Measurements from ENCODE around the gene EMCN. TPM values are rescaled to one million over a fixed set of nuclear protein-coding genes. Genes with fewer than 3 reads are reported as not detected.
"Not testable (repeated sequence)": the region's sequence is repeated elsewhere in the genome, so short reads cannot be mapped to it uniquely, and the experiment has no call there.

Gene EMCN
- total RNA-seq, 1 donor from 2014 or later, result 31.8 TPM

GRCh38 chr4:100420571-100420970 is 97.3 kb downstream of the EMCN start:
- DNase-seq (no peak), ATAC-seq (ENCODE audit: poor library complexity) (no peak)
- intact Hi-C loops (cut with DNase I), result loop anchor here (10.0 kb wide), 1 partner anchor 314 kb away; no protein-coding TSS in a partner anchor

DNA sequence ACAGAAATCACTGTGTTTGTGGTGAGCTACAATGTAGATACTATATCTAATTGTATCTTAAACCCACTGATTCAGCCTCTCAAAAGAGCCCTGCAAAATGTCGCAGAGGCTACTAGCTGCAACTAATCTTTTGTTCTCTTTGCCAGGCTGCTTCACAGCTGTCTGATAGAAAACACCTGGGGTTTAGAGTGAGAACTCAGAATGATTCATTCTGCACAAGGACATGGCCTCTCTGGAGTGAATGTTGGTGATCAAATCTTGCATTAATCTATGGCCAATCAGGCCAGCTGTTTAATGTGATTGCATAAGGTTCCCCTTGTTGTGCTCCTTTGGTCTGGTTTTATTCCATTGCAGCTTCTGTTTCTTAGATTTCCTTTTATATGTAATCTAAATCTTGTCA is 100.3 kb downstream of the EMCN start:
- no peak for DNase-seq
- intact Hi-C loops (cut with DNase I), result no loop called here
- ATAC-seq (ENCODE audit: poor library complexity), result no peak

- no peak for DNase-seq
- no peak for ATAC-seq (ENCODE audit: poor library complexity)
- intact Hi-C loops (cut with DNase I), result no loop called here
Measured at GRCh38 chr4:100414016-100414790, 103.6 kb downstream of the EMCN start.

DNA sequence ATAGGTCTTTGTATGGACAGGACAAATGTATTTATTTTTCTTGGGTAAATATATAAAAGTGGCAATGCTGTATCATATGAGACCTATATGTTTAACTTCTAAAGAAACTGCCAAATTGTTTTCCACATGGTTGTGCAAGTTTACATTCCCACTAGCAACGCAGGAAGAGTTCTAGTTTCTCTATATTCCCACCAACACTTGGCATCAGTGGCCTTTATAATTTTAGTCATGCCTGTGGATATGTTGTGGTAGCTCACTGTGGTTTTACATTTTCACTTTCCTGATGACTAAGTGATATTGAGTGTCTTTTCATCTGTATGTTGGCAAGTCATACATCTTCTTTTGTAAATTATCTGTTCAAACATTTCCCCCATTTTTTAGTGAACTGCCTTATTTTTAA is 126.0 kb downstream of the EMCN start:
- intact Hi-C loops (cut with DNase I), result no loop called here
- DNase-seq, result no peak
- no peak for ATAC-seq (ENCODE audit: poor library complexity)

GRCh38 chr4:100391086-100391485 is 126.7 kb downstream of the EMCN start:
- no peak for DNase-seq
- intact Hi-C loops (cut with DNase I), result no loop called here
- no peak for ATAC-seq (ENCODE audit: poor library complexity)

GRCh38 chr4:100386270-100386669 is 131.6 kb downstream of the EMCN start:
- intact Hi-C loops (cut with DNase I), result no loop called here
- no peak for DNase-seq
- ATAC-seq (ENCODE audit: poor library complexity), result no peak

- ATAC-seq (ENCODE audit: poor library complexity); intact Hi-C loops (cut with DNase I); DNase-seq: not testable (repeated sequence)
Measured at GRCh38 chr4:100380401-100380800, 137.4 kb downstream of the EMCN start.

DNA sequence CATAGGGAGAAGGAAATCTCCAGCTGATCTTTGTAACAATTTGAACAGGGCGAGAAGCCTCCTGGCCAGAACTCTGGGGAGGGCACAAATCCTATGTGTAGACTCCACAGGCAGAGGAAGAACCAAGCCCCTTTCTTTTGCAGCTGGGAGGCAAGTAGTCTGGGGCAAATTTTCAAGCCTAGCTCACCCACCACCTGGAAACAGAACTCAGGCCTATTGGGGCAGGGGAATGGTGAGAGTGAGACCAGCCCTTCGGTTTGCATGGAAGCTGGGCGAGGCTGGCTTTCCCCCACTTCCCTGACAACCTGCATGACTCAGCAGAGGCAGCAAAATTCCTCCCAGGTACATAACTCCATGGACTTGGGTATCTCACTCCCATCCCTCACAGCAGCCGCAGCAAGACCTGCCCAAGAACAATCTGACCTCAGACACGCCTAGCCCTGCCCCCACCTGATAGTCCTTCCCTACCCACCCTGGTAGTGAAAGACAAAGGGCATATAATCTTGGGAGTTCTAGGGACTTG is 138.2 kb downstream of the EMCN start:
- intact Hi-C loops (cut with DNase I), result no loop called here
- no peak for DNase-seq
- ATAC-seq (ENCODE audit: poor library complexity), result no peak

DNA sequence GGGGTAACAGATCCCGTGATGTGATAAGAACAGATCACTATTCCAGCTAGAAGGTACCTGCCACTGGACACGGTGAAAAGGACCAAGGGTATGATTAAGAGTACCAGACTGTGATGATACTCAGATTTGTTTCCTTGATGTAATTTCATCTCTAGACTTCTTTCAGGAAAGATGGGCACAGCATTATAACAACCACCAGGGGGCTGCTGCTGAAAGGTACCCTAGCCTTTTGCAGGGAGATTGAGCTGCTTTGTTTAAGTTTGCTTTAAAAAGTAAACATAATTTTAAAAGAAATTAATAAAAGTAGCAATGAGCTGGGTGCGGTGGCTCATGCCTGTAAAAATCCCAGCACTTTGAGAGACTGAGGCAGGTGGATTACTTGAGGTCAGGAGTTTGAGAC is 145.4 kb downstream of the EMCN start:
- no peak for ATAC-seq (ENCODE audit: poor library complexity)
- intact Hi-C loops (cut with DNase I), result no loop called here

GRCh38 chr4:100369871-100370270 is 148.0 kb downstream of the EMCN start:
- intact Hi-C loops (cut with DNase I), result no loop called here
- DNase-seq (no peak), ATAC-seq (ENCODE audit: poor library complexity) (no peak)

More for the DNA sequence above, 145.4 kb downstream of the EMCN start:
- no peak for DNase-seq

DNA sequence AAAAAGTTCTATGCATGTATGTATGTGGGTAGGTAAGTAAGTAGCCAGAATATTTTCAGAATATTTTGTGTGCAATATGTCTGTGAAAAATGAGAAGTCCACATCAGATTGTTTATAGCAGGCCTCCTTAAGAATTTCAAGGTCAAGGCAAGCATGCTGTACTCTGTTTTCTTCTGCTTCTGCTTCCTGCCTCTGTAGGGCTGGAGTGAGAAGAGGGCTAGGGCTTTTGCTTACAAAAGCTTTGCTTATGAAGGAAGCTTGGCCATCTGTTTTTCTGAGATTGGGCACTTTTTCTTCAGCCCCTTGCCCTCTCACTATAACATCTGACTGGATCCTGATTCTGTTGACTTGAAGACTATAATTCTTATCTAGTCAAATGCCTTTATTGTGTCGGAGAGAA is 150.4 kb downstream of the EMCN start:
- intact Hi-C loops (cut with DNase I), result no loop called here
- no peak for DNase-seq
- ATAC-seq (ENCODE audit: poor library complexity), result no peak

GRCh38 chr4:100366213-100366612 is 151.6 kb downstream of the EMCN start:
- DNase-seq (no peak), ATAC-seq (ENCODE audit: poor library complexity) (no peak)
- intact Hi-C loops (cut with DNase I), result no loop called here

DNA sequence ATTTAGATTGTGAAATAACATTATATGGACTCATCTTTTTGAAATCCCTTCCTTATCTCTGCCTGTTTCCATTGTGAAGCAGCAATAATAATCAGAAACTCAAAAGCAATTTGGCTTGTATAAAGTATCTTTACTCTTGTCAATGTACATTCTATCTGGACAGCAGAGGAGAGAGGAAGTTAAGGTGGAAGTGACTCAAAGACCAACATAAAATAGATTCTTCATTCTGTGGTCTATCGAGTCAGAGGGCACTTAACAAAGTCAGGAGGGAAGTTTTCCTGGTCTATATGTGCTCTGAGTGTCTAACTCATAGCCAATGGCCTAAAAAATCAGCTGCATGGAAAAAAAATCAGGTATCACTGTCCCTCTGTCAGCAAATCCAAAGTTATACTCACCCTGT is 155.5 kb downstream of the EMCN start:
- DNase-seq (no peak), ATAC-seq (ENCODE audit: poor library complexity) (no peak)
- intact Hi-C loops (cut with DNase I), result no loop called here

GRCh38 chr4:100361336-100361735 is 156.5 kb downstream of the EMCN start:
- DNase-seq, result no peak
- no peak for ATAC-seq (ENCODE audit: poor library complexity)
- intact Hi-C loops (cut with DNase I), result no loop called here

- intact Hi-C loops (cut with DNase I), result no loop called here
- ATAC-seq (ENCODE audit: poor library complexity) (no peak), DNase-seq (no peak)
Measured at GRCh38 chr4:100360211-100360610, 157.6 kb downstream of the EMCN start.

GRCh38 chr4:100359441-100359840 is 158.4 kb downstream of the EMCN start:
- DNase-seq (no peak), ATAC-seq (ENCODE audit: poor library complexity) (no peak)
- intact Hi-C loops (cut with DNase I), result no loop called here

- intact Hi-C loops (cut with DNase I), result no loop called here
- ATAC-seq (ENCODE audit: poor library complexity), result no peak
- no peak for DNase-seq
Measured at GRCh38 chr4:100357542-100357941, 160.3 kb downstream of the EMCN start.

DNA sequence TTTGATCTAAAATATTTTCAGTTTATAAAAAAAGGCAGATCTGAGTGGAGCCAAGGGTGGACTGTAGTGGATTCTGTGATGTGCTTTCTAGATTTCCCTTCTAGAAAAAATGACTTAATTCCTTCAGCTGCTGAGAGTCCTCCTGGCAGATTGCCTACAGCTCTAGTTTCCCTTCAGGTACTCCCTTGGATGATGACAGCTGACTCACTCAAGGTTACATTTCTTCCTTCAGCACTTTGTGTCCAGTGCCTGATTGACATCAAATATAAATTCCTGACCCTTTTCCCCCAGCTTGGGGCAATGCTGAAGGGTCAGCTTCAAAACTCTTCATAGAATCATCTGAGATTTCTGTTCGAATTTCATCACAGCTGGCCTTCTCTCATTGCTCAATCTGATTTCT is 161.7 kb downstream of the EMCN start:
- no peak for ATAC-seq (ENCODE audit: poor library complexity)

DNA sequence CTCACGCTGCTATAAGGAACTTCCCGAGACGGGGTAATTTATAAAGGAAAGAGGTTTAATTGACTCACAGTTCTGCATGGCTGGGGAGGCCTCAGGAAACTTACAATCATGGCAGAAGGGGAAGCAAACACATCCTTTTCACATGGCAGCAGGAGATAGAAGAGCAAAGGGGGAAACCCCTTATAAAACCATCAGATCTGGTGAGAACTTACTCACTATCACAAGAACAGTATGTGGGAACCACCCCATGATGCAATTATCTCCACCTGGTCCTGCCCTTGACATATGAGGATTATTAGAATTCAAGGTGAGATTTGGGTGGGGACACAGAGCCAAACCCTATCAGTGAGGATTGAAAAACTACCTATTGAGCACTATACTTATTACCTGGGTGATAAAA is 165.5 kb downstream of the EMCN start:
- ATAC-seq (ENCODE audit: poor library complexity); DNase-seq; intact Hi-C loops (cut with DNase I): not testable (repeated sequence)

More for the DNA sequence above, 161.7 kb downstream of the EMCN start:
- intact Hi-C loops (cut with DNase I), result no loop called here
- no peak for DNase-seq

DNA sequence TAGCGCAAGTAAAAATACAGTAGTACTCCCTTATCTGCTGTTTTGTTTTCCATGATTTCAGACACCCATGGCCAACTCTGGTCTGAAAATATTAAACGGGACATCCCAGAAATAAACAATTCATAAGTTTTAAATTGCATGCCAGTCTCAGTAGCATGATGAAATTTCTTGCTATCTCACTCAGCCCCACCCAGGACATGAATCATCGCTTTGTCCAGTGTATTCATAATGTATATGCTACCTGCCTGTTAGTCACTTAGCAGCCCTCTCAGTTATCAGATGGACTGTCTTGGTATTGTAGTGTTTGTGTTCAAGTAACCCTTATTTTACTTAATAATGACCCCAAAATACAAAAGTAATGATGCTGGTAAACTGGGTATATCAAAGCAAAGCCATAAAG is 169.3 kb downstream of the EMCN start:
- DNase-seq (no peak), ATAC-seq (ENCODE audit: poor library complexity) (no peak)
- intact Hi-C loops (cut with DNase I), result no loop called here

DNA sequence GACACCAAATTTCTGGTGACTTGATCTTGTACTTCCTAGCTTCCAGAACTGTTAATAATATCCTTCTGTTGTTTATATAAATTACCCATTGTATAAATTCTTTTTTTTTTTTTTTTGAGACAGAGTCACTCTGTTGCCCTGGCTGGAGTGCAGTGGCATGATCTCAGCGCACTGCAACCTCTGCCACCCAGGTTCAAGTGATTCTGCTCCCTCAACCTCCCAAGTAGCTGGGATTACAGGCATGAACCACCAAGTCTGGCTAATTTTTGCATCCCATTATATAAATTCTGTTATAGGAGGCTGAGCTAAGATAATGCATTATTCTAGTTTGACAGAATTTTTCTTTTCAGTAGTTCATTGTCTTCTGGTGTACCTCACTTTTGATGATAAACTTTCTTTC is 170.6 kb downstream of the EMCN start:
- intact Hi-C loops (cut with DNase I), result no loop called here
- DNase-seq (no peak), ATAC-seq (ENCODE audit: poor library complexity) (no peak)

Measured in Right ventricle myocardium superior (tissue), 1 donor.